ENCODE results near the gene KDM2A.
A peak's percentile ranks its signal among the peaks of the same experiment; 100 is the strongest.

The KDM2A gene

GRCh38 chr11:67238894-67239782 lies 120.1 kb downstream of the KDM2A start:
- H3K36me3 Mint-ChIP-seq (ENCODE audit: low read depth), result peaks cover 31% of the 10 kb centered on the region
- H3K4me3 Mint-ChIP-seq, result peak overlapping the region; percentile 94 to 99 (median 98)
- peaks cover 43% of the 10 kb centered on the region for H3K4me1 Mint-ChIP-seq
- no peaks in the 10 kb centered on the region for H3K27me3 Mint-ChIP-seq (ENCODE audit: low read depth)
- TF ChIP-seq CTCF (IDR thresholded peaks at IDR 0.05; ENCODE audit: unreplicated experiment in 3 of 3), result no peak
- H3K9me3 Mint-ChIP-seq, result no peaks in the 10 kb centered on the region
- peak overlapping the region; percentile 57 to 98 (median 97) for H3K27ac Mint-ChIP-seq

- Mint-ChIP-seq H3K4me1 (peaks cover 43% of the 10 kb centered on the region), H3K36me3 (ENCODE audit: low read depth) (peaks cover 32% of the 10 kb centered on the region), H3K27me3 (ENCODE audit: low read depth) (no peaks in the 10 kb centered on the region), H3K27ac (peak overlapping the region; percentile 57 to 98 (median 97)), H3K4me3 (peak overlapping the region; percentile 94 to 99 (median 98)), H3K9me3 (no peaks in the 10 kb centered on the region)
- TF ChIP-seq CTCF (IDR thresholded peaks at IDR 0.05; ENCODE audit: unreplicated experiment in 3 of 3), result no peak
These were observed 120.9 kb downstream of the KDM2A start for GRCh38 chr11:67239783-67240575.

GRCh38 chr11:67240576-67241389 lies 121.7 kb downstream of the KDM2A start:
- no peak for TF ChIP-seq CTCF (IDR thresholded peaks at IDR 0.05; ENCODE audit: unreplicated experiment in 3 of 3)
- no peaks in the 10 kb centered on the region for H3K9me3 Mint-ChIP-seq
- peak overlapping the region; percentile 57 to 98 (median 97) for H3K27ac Mint-ChIP-seq
- peaks cover 43% of the 10 kb centered on the region for H3K4me1 Mint-ChIP-seq
- peak overlapping the region; percentile 94 to 99 (median 98) for H3K4me3 Mint-ChIP-seq
- H3K36me3 Mint-ChIP-seq (ENCODE audit: low read depth), result peaks cover 39% of the 10 kb centered on the region
- no peaks in the 10 kb centered on the region for H3K27me3 Mint-ChIP-seq (ENCODE audit: low read depth)

GRCh38 chr11:67242548-67242947 lies 123.5 kb downstream of the KDM2A start:
- no peak for TF ChIP-seq CTCF (IDR thresholded peaks at IDR 0.05; ENCODE audit: unreplicated experiment in 3 of 3)
- H3K27ac Mint-ChIP-seq, result peak overlapping the region; percentile 23 to 62 (median 60)
- H3K36me3 Mint-ChIP-seq (ENCODE audit: low read depth), result peaks cover 50% of the 10 kb centered on the region
- no peaks in the 10 kb centered on the region for H3K27me3 Mint-ChIP-seq (ENCODE audit: low read depth)
- no peaks in the 10 kb centered on the region for H3K9me3 Mint-ChIP-seq
- peaks cover 43% of the 10 kb centered on the region for H3K4me1 Mint-ChIP-seq
- peak overlapping the region; percentile 60 to 98 (median 78) for H3K4me3 Mint-ChIP-seq

- Mint-ChIP-seq H3K36me3 (ENCODE audit: low read depth) (peaks cover 55% of the 10 kb centered on the region), H3K27me3 (ENCODE audit: low read depth) (no peaks in the 10 kb centered on the region), H3K27ac (peak overlapping the region; percentile 23 to 62 (median 60)), H3K4me3 (peak overlapping the region; percentile 60 to 98 (median 78)), H3K9me3 (no peaks in the 10 kb centered on the region), H3K4me1 (peaks cover 42% of the 10 kb centered on the region)
- TF ChIP-seq CTCF (IDR thresholded peaks at IDR 0.05; ENCODE audit: unreplicated experiment in 3 of 3), result no peak
These were observed 124.0 kb downstream of the KDM2A start for GRCh38 chr11:67243051-67243450.

Measured in nephron (organoid).